Heart left ventricle (tissue), 16 donors: ENCODE data around the gene HERC2. TPM values are rescaled to one million over a fixed set of nuclear protein-coding genes. Genes with fewer than 3 reads are reported as not detected.

Experiments
- ATAC-seq, 4 donors: fragments of 200-7000 bp; cut with Tn5 transposase; one replicate each; pipeline ENCODE4 v1.9.1; 2020 to 2022; ENCODE audit warnings: moderate library complexity in 4 of 4, mild to moderate bottlenecking in 3 of 4, moderate number of reproducible peaks in 1 of 4
- DNase-seq, 5 donors: peaks; one replicate each; pipeline ENCODE4 v3.0.0-alpha.2; 2020
- H3K27ac ChIP-seq, 12 donors: fragments of 200-600 bp; sonication (generic) in 4 of 12; one replicate each; pipeline versions ENCODE4 v1.5.0 to v1.8.0; 2016 to 2022; ENCODE audit warnings: mild to moderate bottlenecking in 2 of 12
- H3K27me3 ChIP-seq, 9 donors: fragments of 200-600 bp; sonication (generic) in 2 of 9; one replicate each; pipeline versions ENCODE4 v1.5.1 to v1.8.0; 2016 to 2022; ENCODE audit warnings: mild to moderate bottlenecking in 3 of 9
- H3K36me3 ChIP-seq, 9 donors: fragments of 200-600 bp; sonication (generic) in 2 of 9; one replicate each; pipeline versions ENCODE4 v1.5.0 to v1.8.0; 2018 to 2022; ENCODE audit warnings: mild to moderate bottlenecking in 2 of 9
- H3K4me1 ChIP-seq, 12 donors: fragments of 200-600 bp; sonication (generic) in 4 of 12; one replicate each; pipeline versions ENCODE4 v1.5.0 to v1.8.0; 2016 to 2022; ENCODE audit warnings: mild to moderate bottlenecking in 3 of 12
- H3K4me3 ChIP-seq, 12 donors: fragments of 200-600 bp; sonication (generic) in 4 of 12; one replicate each; pipeline versions ENCODE4 v1.5.0 to v1.8.0; 2017 to 2022; ENCODE audit warnings: mild to moderate bottlenecking in 9 of 12, moderate library complexity in 4 of 12
- H3K9me3 ChIP-seq, 12 donors: fragments of 200-600 bp; sonication (generic) in 4 of 12; one replicate each; pipeline versions ENCODE4 v1.5.0 to v1.8.0; 2016 to 2022; ENCODE audit warnings: mild to moderate bottlenecking in 1 of 12
- CTCF ChIP-seq, 12 donors: fragments of 200-600 bp; sonication (generic) in 4 of 12; IDR thresholded peaks; one replicate each; pipeline versions ENCODE4 v1.5.0 to v1.8.0; 2018 to 2022; ENCODE audit warnings: antibody characterized with exemption in 12 of 12, mild to moderate bottlenecking in 5 of 12
- POLR2A ChIP-seq, 2 donors: fragments of 450-650 bp; IDR thresholded peaks; one replicate each; pipeline ENCODE4 v1.6.1; 2017; ENCODE audit warnings: antibody characterized with exemption in 2 of 2, mild to moderate bottlenecking in 2 of 2, moderate library complexity in 2 of 2
- whole genome bisulfite sequencing, 4 donors: extraction: QIAGEN DNeasy Blood & Tissue Kit in 2 of 4; methylation state at CpG; one replicate each; pipeline versions ENCODE4 v1.1.5 to v1.1.7; 2013 to 2018; 5-methylcytosine and 5-hydroxymethylcytosine counted together
- intact Hi-C, 10 donors: fragments of 100-400 bp; cut with DNase I; formaldehyde crosslinking; loops; one replicate each; pipeline versions ENCODE4 v1.11.1 to v1.14.2; 2022
- polyA plus RNA-seq, 2 donors: library from polyadenylated mRNA; stranded (reverse); fragments of 200-250 nt; gene quantifications; one replicate each; pipeline ENCODE4 v1.2.3, GENCODE V29; 2013
- total RNA-seq, 9 donors: library from RNA; depleted of rRNA in 2 of 9; stranded (reverse); fragments of >200 nt in 2 of 9; fragmentation: NEBNext Ultra II Directional in 3 of 9; extraction: Animal tissue kit (Norgen Biotek cat#: 25700) in 3 of 9; gene quantifications; one replicate each; pipeline versions ENCODE4 v1.1.0 to v1.2.4, GENCODE V29; 2016 to 2023
- donor health status: ischemic (EF 13 %, LVEDD 7.1; RV severe dilation, severe dysfunction).
- donor health status: healthy with polysubstance abuse.
- donor health status: DM: no; HTN: yes; CAD: no.
- donor health status: DM: no; HTN: no; CAD: no.
- donor health status: ischemic (EF 25% LVEDD 6.9; RV normal size, moderate dysfunction).
- donor health status: ischemic (EF 25% LVEDD 5.7; RV mildly dilated, moderate dysfunction).
- donor health status: healthy.
- donor health status: DM: yes; HTN: yes; CAD: no.
- donor health status: ischemic (EF 35%, LVEDD 5.7; RV mildly dilated, moderate dysfunction).
- donor health status: nonischemic (EF 11% LVEDD 7.7; RV severe dilation, severe dysfunction).
- donor health status: DM: yes; HTN: yes; CAD: no.
- donor health status: PGD.
- donor health status: ischemic (EF 29% LVEDD 5.4; RV normal size, mild dysfunction).
- donor health status: nonischemic (EF 23%, LVEDD 6.1; RV moderate dilation, normal function).

Gene HERC2
- total and polyA plus RNA-seq, 11 donors = 25.9 to 70.5 (median 59.0) TPM

GRCh38 chr15:28082891-28083684 lies 238.9 kb downstream of the HERC2 start:
- H3K27ac ChIP-seq = no peak overlapping the region
- H3K4me3 ChIP-seq = no peak overlapping the region
- peaks cover 0 to 8% (median 0%) of the 10 kb centered on the region in 12 donors for H3K4me1 ChIP-seq
- 65 to 74% (median 69%) methylated on average over 11 of the region's 11 CpGs for WGBS, 4 donors
- TF ChIP-seq POLR2A (IDR thresholded peaks at IDR 0.05) = no peak
- TF ChIP-seq CTCF (IDR thresholded peaks at IDR 0.05) = no peak
- DNase-seq (no peak), ATAC-seq (no peak)
- H3K9me3 ChIP-seq = peaks cover 0 to 3% (median 0%) of the 10 kb centered on the region in 12 donors
- no peaks in the 10 kb centered on the region for H3K27me3 ChIP-seq
- intact Hi-C loops = loop anchor here in 1 of 10 donors (10.0 kb wide), 1 partner anchor 58 kb away; no protein-coding TSS in a partner anchor
- no peaks in the 10 kb centered on the region for H3K36me3 ChIP-seq

- H3K4me1 ChIP-seq = peaks cover 0 to 8% (median 0%) of the 10 kb centered on the region in 12 donors
- H3K27me3 ChIP-seq = no peaks in the 10 kb centered on the region
- 93 to 97% (median 95%) methylated on average over 17 to 20 of the region's 20 CpGs for WGBS, 4 donors
- intact Hi-C loops = loop anchor here in 1 of 10 donors (10.0 kb wide), 1 partner anchor 57 kb away; no protein-coding TSS in a partner anchor
- DNase-seq = no peak
- H3K9me3 ChIP-seq = peaks cover 0 to 3% (median 0%) of the 10 kb centered on the region in 12 donors
- H3K36me3 ChIP-seq = no peaks in the 10 kb centered on the region
- no peak overlapping the region for H3K4me3 ChIP-seq
- TF ChIP-seq CTCF (IDR thresholded peaks at IDR 0.05) (no peak), POLR2A (IDR thresholded peaks at IDR 0.05) (no peak)
- no peak overlapping the region for H3K27ac ChIP-seq
- no peak for ATAC-seq
These were observed 240.4 kb downstream of the HERC2 start for GRCh38 chr15:28081594-28081993.

GRCh38 chr15:28080386-28080785 lies 241.6 kb downstream of the HERC2 start:
- WGBS, 4 donors = 63 to 70% (median 66%) methylated on average over 8 of the region's 8 CpGs
- peaks cover 0 to 2% (median 0%) of the 10 kb centered on the region in 12 donors for H3K4me1 ChIP-seq
- ATAC-seq (no peak), DNase-seq (no peak)
- no peak overlapping the region for H3K27ac ChIP-seq
- no peaks in the 10 kb centered on the region for H3K27me3 ChIP-seq
- H3K9me3 ChIP-seq = peaks cover 0 to 3% (median 0%) of the 10 kb centered on the region in 12 donors
- intact Hi-C loops = loop anchor here in 1 of 10 donors (10.0 kb wide), 1 partner anchor 56 kb away; no protein-coding TSS in a partner anchor
- no peaks in the 10 kb centered on the region for H3K36me3 ChIP-seq
- no peak overlapping the region for H3K4me3 ChIP-seq
- TF ChIP-seq POLR2A (IDR thresholded peaks at IDR 0.05) = no peak
- no peak for TF ChIP-seq CTCF (IDR thresholded peaks at IDR 0.05)

GRCh38 chr15:28079313-28079969 lies 242.5 kb downstream of the HERC2 start:
- Histone ChIP-seq H3K36me3 (no peaks in the 10 kb centered on the region), H3K27ac (no peak overlapping the region), H3K4me3 (no peak overlapping the region), H3K4me1 (no peaks in the 10 kb centered on the region), H3K9me3 (peaks cover 0 to under 1% (median 0%) of the 10 kb centered on the region in 12 donors), H3K27me3 (no peaks in the 10 kb centered on the region)
- ATAC-seq (no peak), DNase-seq (no peak)
- intact Hi-C loops = no loop called here
- WGBS, 4 donors = 79 to 87% (median 84%) methylated on average over 9 of the region's 9 CpGs
- TF ChIP-seq CTCF (IDR thresholded peaks at IDR 0.05) (no peak), POLR2A (IDR thresholded peaks at IDR 0.05) (no peak)
